ENCODE measurements around the gene DDN.
A peak's percentile ranks its signal among the peaks of the same experiment; 100 is the strongest.

DDN gene

GRCh38 chr12:48977290-48978281 is 21.6 kb downstream of the DDN start:
- H3K36me3 Mint-ChIP-seq (ENCODE audit: low read depth): no peaks in the 10 kb centered on the region
- H3K4me3 Mint-ChIP-seq: peak overlapping the region; percentile 46
- H3K4me1 Mint-ChIP-seq: peaks cover 51% of the 10 kb centered on the region
- peak; percentile 67 for TF ChIP-seq CTCF (IDR thresholded peaks at IDR 0.05)
- no peak overlapping the region for H3K27ac Mint-ChIP-seq
- DNase-seq: peak; percentile 89
- peaks cover 100% of the 10 kb centered on the region for H3K27me3 Mint-ChIP-seq (ENCODE audit: low read depth, poor library complexity)
- peaks cover 7% of the 10 kb centered on the region for H3K9me3 Mint-ChIP-seq

- H3K4me3 Mint-ChIP-seq: no peak overlapping the region
- H3K27me3 Mint-ChIP-seq (ENCODE audit: low read depth, poor library complexity): peaks cover 99% of the 10 kb centered on the region
- H3K9me3 Mint-ChIP-seq: peaks cover 7% of the 10 kb centered on the region
- peak; percentile 65 for TF ChIP-seq CTCF (IDR thresholded peaks at IDR 0.05)
- peak; percentile 80 for DNase-seq
- H3K27ac Mint-ChIP-seq: no peak overlapping the region
- peaks cover 40% of the 10 kb centered on the region for H3K4me1 Mint-ChIP-seq
- H3K36me3 Mint-ChIP-seq (ENCODE audit: low read depth): no peaks in the 10 kb centered on the region
Measured at GRCh38 chr12:48973941-48974673, 25.1 kb downstream of the DDN start.

- no peaks in the 10 kb centered on the region for H3K36me3 Mint-ChIP-seq (ENCODE audit: low read depth)
- H3K4me3 Mint-ChIP-seq: no peak overlapping the region
- no peak for TF ChIP-seq CTCF (IDR thresholded peaks at IDR 0.05)
- no peak overlapping the region for H3K27ac Mint-ChIP-seq
- DNase-seq: no peak
- H3K9me3 Mint-ChIP-seq: peaks cover 7% of the 10 kb centered on the region
- peaks cover 99% of the 10 kb centered on the region for H3K27me3 Mint-ChIP-seq (ENCODE audit: low read depth, poor library complexity)
- peaks cover 41% of the 10 kb centered on the region for H3K4me1 Mint-ChIP-seq
Measured at GRCh38 chr12:48973531-48973930, 25.6 kb downstream of the DDN start.

GRCh38 chr12:48972952-48973483 is 26.2 kb downstream of the DDN start:
- Mint-ChIP-seq H3K27ac (no peak overlapping the region), H3K36me3 (ENCODE audit: low read depth) (no peaks in the 10 kb centered on the region), H3K4me3 (no peak overlapping the region), H3K9me3 (peaks cover 7% of the 10 kb centered on the region), H3K4me1 (peaks cover 46% of the 10 kb centered on the region), H3K27me3 (ENCODE audit: low read depth, poor library complexity) (peaks cover 99% of the 10 kb centered on the region)
- DNase-seq: no peak
- TF ChIP-seq CTCF (IDR thresholded peaks at IDR 0.05): no peak

GRCh38 chr12:48972213-48972951 is 26.8 kb downstream of the DDN start:
- Mint-ChIP-seq H3K27ac (no peak overlapping the region), H3K4me1 (peaks cover 46% of the 10 kb centered on the region), H3K27me3 (ENCODE audit: low read depth, poor library complexity) (peaks cover 93% of the 10 kb centered on the region), H3K9me3 (peaks cover 2% of the 10 kb centered on the region), H3K4me3 (peak overlapping the region; percentile 86), H3K36me3 (ENCODE audit: low read depth) (no peaks in the 10 kb centered on the region)
- DNase-seq: no peak
- no peak for TF ChIP-seq CTCF (IDR thresholded peaks at IDR 0.05)
